GM12878 (cell line): ENCODE data around the gene MFAP1. TPM values are rescaled to one million over a fixed set of nuclear protein-coding genes. Genes with fewer than 3 reads are reported as not detected.
A peak's percentile ranks its signal among the peaks of the same experiment; 100 is the strongest.

ENCODE experiments used
- ATF7 ChIP-seq: fragments of 450-650 bp; IDR thresholded peaks from 2 replicates; pipeline ENCODE4 v1.6.1; 2016; ENCODE audit warnings: low read depth, mild to moderate bottlenecking
- BHLHE40 ChIP-seq, 2 experiments: fragments of 450-650 bp in 1 of 2; IDR thresholded peaks; 2 replicates each; pipeline ENCODE4 v1.6.1; 2011 to 2017; ENCODE audit warnings: low read depth in 2 of 2, borderline replicate concordance in 1 of 2, improper control_type of control experiment in 1 of 2, low read length in 1 of 2, mild to moderate bottlenecking in 1 of 2
- GABPA ChIP-seq: IDR thresholded peaks from 2 replicates; pipeline ENCODE4 v1.6.1; 2014; ENCODE audit warnings: antibody characterized with exemption, low read depth, mild to moderate bottlenecking, inconsistent platforms
- LARP7 ChIP-seq: fragments of 450-650 bp; IDR thresholded peaks from 2 replicates; pipeline ENCODE4 v1.6.1; 2017; ENCODE audit warnings: mild to moderate bottlenecking
- NFYB ChIP-seq: IDR thresholded peaks from 2 replicates; pipeline ENCODE4 v1.6.1; 2011; ENCODE audit warnings: low read depth, mild to moderate bottlenecking, low read length, improper control_type of control experiment, moderate library complexity; ENCODE audit not compliant: insufficient read depth
- RB1 ChIP-seq: fragments of 450-650 bp; formaldehyde crosslinking; IDR thresholded peaks from 2 replicates; pipeline ENCODE4 v1.6.1; 2017; ENCODE audit warnings: mild to moderate bottlenecking, borderline replicate concordance
- RUNX3 ChIP-seq: IDR thresholded peaks from 2 replicates; pipeline ENCODE4 v1.6.1; 2012; ENCODE audit warnings: low read length, inconsistent platforms
- SIN3A ChIP-seq: IDR thresholded peaks from 2 replicates; pipeline ENCODE4 v1.6.1; 2012; ENCODE audit warnings: low read depth, low read length, improper control_type of control experiment
- SMARCA5 ChIP-seq: fragments of 450-650 bp; IDR thresholded peaks from 2 replicates; pipeline ENCODE4 v1.6.1; 2017; ENCODE audit warnings: mild to moderate bottlenecking
- SMC3 ChIP-seq: IDR thresholded peaks from 2 replicates; pipeline ENCODE4 v1.6.1; 2011; ENCODE audit warnings: low read length, improper control_type of control experiment, borderline replicate concordance
- SUPT20H ChIP-seq: IDR thresholded peaks from 2 replicates; pipeline ENCODE4 v1.6.1; 2011; ENCODE audit warnings: low read depth, mild to moderate bottlenecking, low read length, moderate library complexity, borderline replicate concordance; ENCODE audit not compliant: control insufficient read depth
- polyA plus RNA-seq, 11 experiments: library from polyadenylated mRNA; depleted of rRNA in 4 of 11; unstranded in 6 of 11; stranded (reverse) in 5 of 11; fragments of >200 nt; fragmentation: Nextera tagmentation in 4 of 11; fragmentation: Illumina TruSeq in 1 of 11; extraction: Ambion mirVana in 4 of 11; extraction: Trizol in 1 of 11; gene quantifications; 1 replicate in 1 of 11; 2 replicates in 10 of 11; pipeline versions ENCODE4 v1.2.1 to v1.2.3, GENCODE V29; 2011 to 2016; ENCODE audit warnings: inconsistent platforms in 2 of 11, missing spikeins in 2 of 11, low read depth in 1 of 11
- total RNA-seq, 4 experiments: library from RNA; depleted of rRNA in 3 of 4; stranded (reverse); fragments of >200 nt in 3 of 4; fragmentation: Illumina TruSeq in 1 of 4; extraction: Trizol in 1 of 4; gene quantifications; 2 replicates each; pipeline versions ENCODE4 v1.2.1 to v1.2.3, GENCODE V29; 2013 to 2021
- TF ChIP-seq, protein P1 (sequence below): IDR thresholded peaks from 2 replicates; pipeline ENCODE4 v1.6.1; 2012; ENCODE audit warnings: improper control_type of control experiment, low read depth, low read length; ENCODE audit not compliant: insufficient replicate concordance
- TF ChIP-seq, protein P2 (sequence below): fragments of 450-650 bp; IDR thresholded peaks from 2 replicates; pipeline ENCODE4 v1.6.1; 2017; ENCODE audit warnings: mild to moderate bottlenecking, low read depth, inconsistent platforms; ENCODE audit not compliant: poor library complexity, severe bottlenecking
- TF ChIP-seq, protein P3 (sequence below): fragments of 450-650 bp; IDR thresholded peaks from 2 replicates; pipeline ENCODE4 v1.6.1; 2016; ENCODE audit warnings: mild to moderate bottlenecking
- TF ChIP-seq, protein P4 (sequence below): IDR thresholded peaks from 2 replicates; pipeline ENCODE4 v1.6.1; 2012; ENCODE audit warnings: low read depth, low read length, improper control_type of control experiment

MFAP1 gene
- total and polyA plus RNA-seq, 10 of the 15 experiments (the other 5 are each of a cell fraction or from before 2014, with no cell fraction given), result 24.5 to 67.3 (median 47.4) TPM

DNA sequence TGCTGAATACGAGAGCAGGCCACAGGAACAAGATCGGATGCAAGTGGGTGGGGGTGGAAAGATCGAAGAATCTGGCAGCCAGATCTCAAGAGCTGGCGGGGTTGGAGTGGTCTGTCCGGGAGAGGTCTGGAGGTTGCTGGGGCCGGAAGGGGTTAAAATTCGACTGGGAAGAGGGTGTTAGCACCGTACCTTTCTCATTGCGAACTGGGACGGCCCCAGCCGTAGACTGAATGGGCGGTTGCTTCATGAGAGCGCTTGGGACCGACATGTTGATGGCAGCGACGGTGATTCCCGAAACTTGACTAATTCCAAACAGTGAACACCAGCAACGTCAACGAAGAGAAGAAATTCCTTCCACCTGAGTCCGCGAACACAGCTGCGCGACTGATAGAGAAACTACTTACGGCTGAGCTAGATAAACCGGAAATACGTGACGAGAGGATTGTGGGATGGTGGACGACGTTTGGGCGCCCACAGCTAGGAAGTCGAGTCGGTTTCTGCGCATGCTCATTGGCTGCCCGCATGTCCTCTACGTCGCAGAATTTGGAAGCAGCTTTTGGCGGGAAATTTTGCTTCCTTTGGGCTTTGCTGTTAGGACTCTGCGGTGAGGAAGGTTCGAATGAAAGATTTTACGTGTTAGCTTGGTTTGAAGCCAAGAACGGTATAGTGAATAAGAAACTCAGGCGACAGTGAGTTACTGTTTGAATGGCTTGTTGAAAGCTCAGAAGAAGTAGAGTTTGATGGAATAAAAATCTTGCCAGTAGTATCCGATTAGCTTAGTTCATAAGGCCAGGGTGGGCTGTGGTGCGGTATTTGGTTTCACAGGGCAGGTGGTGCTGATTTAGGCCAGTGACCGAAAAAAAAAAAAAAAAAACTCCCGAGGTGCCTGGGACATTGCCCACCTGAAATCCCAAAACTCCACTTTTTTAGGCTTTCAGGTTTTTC, at the start of gene MFAP1 (continued):
- TF ChIP-seq, protein P1, sequence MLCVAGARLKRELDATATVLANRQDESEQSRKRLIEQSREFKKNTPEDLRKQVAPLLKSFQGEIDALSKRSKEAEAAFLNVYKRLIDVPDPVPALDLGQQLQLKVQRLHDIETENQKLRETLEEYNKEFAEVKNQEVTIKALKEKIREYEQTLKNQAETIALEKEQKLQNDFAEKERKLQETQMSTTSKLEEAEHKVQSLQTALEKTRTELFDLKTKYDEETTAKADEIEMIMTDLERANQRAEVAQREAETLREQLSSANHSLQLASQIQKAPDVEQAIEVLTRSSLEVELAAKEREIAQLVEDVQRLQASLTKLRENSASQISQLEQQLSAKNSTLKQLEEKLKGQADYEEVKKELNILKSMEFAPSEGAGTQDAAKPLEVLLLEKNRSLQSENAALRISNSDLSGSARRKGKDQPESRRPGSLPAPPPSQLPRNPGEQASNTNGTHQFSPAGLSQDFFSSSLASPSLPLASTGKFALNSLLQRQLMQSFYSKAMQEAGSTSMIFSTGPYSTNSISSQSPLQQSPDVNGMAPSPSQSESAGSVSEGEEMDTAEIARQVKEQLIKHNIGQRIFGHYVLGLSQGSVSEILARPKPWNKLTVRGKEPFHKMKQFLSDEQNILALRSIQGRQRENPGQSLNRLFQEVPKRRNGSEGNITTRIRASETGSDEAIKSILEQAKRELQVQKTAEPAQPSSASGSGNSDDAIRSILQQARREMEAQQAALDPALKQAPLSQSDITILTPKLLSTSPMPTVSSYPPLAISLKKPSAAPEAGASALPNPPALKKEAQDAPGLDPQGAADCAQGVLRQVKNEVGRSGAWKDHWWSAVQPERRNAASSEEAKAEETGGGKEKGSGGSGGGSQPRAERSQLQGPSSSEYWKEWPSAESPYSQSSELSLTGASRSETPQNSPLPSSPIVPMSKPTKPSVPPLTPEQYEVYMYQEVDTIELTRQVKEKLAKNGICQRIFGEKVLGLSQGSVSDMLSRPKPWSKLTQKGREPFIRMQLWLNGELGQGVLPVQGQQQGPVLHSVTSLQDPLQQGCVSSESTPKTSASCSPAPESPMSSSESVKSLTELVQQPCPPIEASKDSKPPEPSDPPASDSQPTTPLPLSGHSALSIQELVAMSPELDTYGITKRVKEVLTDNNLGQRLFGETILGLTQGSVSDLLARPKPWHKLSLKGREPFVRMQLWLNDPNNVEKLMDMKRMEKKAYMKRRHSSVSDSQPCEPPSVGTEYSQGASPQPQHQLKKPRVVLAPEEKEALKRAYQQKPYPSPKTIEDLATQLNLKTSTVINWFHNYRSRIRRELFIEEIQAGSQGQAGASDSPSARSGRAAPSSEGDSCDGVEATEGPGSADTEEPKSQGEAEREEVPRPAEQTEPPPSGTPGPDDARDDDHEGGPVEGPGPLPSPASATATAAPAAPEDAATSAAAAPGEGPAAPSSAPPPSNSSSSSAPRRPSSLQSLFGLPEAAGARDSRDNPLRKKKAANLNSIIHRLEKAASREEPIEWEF, result no peak
- TF ChIP-seq SMARCA5 (no peak), LARP7 (peak; percentile 41; the same call in 1 of the 2 replicates), GABPA (peak; percentile 88), SMC3 (no peak), SIN3A (peak; percentile 83), RUNX3 (0 out of 2 replicates have a peak, but pooled peaks have one; percentile 70), BHLHE40 (IDR thresholded peaks at IDR 0.05; ENCODE audit: borderline replicate concordance in 1 of 2, low read depth in 2 of 2, low read length in 1 of 2) (peak in 1 of 2 experiments; percentile 26; a peak in 1 of 4 replicates), SUPT20H (no peak), ATF7 (peak; percentile 69), NFYB (peak; percentile 62; the same call in 1 of the 2 replicates), RB1 (peak; percentile 92; the same call in 1 of the 2 replicates)
- TF ChIP-seq, protein P2, sequence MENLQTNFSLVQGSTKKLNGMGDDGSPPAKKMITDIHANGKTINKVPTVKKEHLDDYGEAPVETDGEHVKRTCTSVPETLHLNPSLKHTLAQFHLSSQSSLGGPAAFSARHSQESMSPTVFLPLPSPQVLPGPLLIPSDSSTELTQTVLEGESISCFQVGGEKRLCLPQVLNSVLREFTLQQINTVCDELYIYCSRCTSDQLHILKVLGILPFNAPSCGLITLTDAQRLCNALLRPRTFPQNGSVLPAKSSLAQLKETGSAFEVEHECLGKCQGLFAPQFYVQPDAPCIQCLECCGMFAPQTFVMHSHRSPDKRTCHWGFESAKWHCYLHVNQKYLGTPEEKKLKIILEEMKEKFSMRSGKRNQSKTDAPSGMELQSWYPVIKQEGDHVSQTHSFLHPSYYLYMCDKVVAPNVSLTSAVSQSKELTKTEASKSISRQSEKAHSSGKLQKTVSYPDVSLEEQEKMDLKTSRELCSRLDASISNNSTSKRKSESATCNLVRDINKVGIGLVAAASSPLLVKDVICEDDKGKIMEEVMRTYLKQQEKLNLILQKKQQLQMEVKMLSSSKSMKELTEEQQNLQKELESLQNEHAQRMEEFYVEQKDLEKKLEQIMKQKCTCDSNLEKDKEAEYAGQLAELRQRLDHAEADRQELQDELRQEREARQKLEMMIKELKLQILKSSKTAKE, result peak; percentile 43
- TF ChIP-seq, protein P3, sequence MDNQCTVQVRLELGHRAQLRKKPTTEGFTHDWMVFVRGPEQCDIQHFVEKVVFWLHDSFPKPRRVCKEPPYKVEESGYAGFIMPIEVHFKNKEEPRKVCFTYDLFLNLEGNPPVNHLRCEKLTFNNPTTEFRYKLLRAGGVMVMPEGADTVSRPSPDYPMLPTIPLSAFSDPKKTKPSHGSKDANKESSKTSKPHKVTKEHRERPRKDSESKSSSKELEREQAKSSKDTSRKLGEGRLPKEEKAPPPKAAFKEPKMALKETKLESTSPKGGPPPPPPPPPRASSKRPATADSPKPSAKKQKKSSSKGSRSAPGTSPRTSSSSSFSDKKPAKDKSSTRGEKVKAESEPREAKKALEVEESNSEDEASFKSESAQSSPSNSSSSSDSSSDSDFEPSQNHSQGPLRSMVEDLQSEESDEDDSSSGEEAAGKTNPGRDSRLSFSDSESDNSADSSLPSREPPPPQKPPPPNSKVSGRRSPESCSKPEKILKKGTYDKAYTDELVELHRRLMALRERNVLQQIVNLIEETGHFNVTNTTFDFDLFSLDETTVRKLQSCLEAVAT, result peak; percentile 75
- TF ChIP-seq, protein P4, sequence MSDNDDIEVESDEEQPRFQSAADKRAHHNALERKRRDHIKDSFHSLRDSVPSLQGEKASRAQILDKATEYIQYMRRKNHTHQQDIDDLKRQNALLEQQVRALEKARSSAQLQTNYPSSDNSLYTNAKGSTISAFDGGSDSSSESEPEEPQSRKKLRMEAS, result peak; percentile 27; the same call in 1 of the 2 replicates
